Ovary (tissue), 9 donors: Measurements from ENCODE around the gene TM4SF18. TPM values are rescaled to one million over a fixed set of nuclear protein-coding genes. Genes with fewer than 3 reads are reported as not detected.

Experiments
- DNase-seq, 5 donors: peaks; one replicate each; pipeline ENCODE4 v3.0.0-alpha.2; 2019 to 2020
- H3K27ac ChIP-seq, 2 donors: fragments of 200-600 bp; one replicate each; pipeline versions ENCODE4 v1.5.1 to v1.8.0; 2019 to 2022
- H3K27me3 ChIP-seq: fragments of 200-600 bp; one replicate; pipeline ENCODE4 v1.8.0; 2022
- H3K36me3 ChIP-seq: fragments of 200-600 bp; sonication (generic); one replicate; pipeline ENCODE4 v1.5.1; 2019
- H3K4me1 ChIP-seq: one replicate; pipeline ENCODE4 v1.8.1; 2013; ENCODE audit warnings: mild to moderate bottlenecking, moderate library complexity; ENCODE audit not compliant: insufficient read depth
- H3K4me3 ChIP-seq: fragments of 200-600 bp; sonication (generic); one replicate; pipeline ENCODE4 v1.5.1; 2017
- H3K9me3 ChIP-seq, 2 donors: fragments of 200-600 bp in 1 of 2; sonication (generic) in 1 of 2; one replicate each; pipeline versions ENCODE4 v1.5.1 to v1.8.1; 2013 to 2019; ENCODE audit warnings: mild to moderate bottlenecking in 1 of 2, moderate library complexity in 1 of 2
- EP300 ChIP-seq: sonication (generic); formaldehyde crosslinking; IDR thresholded peaks from one replicate; pipeline ENCODE4 v1.6.1; 2017; ENCODE audit warnings: antibody characterized with exemption
- POLR2A ChIP-seq: fragments of 450-650 bp; IDR thresholded peaks from one replicate; pipeline ENCODE4 v1.6.1; 2017; ENCODE audit warnings: antibody characterized with exemption, mild to moderate bottlenecking, moderate library complexity
- WGBS, 3 donors: extraction: QIAGEN DNeasy Blood & Tissue Kit in 1 of 3; methylation state at CpG; one replicate each; pipeline versions ENCODE4 v1.1.5 to v1.1.7; 2013 to 2017; 5-methylcytosine and 5-hydroxymethylcytosine counted together
- intact Hi-C, 4 donors: fragments of 100-400 bp; cut with DNase I; formaldehyde crosslinking; loops; one replicate each; pipeline versions ENCODE4 v1.11.0 to v1.15.1; 2022 to 2023
- polyA plus RNA-seq, 2 donors: library from polyadenylated mRNA; stranded (reverse); fragments of 200-250 nt in 1 of 2; fragments of 350-450 nt in 1 of 2; fragmentation: Illumina TruSeq in 1 of 2; extraction: RNeasy Lipid Tissue Mini Kit (QIAGEN cat#74804) in 1 of 2; gene quantifications; one replicate each; pipeline ENCODE4 v1.2.3, GENCODE V29; 2013 to 2014
- total RNA-seq, 7 donors: library from RNA; depleted of rRNA in 2 of 7; stranded (reverse); fragments of >200 nt in 2 of 7; fragmentation: NEBNext Ultra II Directional in 3 of 7; extraction: Animal tissue kit (Norgen Biotek cat#: 25700) in 3 of 7; gene quantifications; one replicate each; pipeline versions ENCODE4 v1.1.0 to v1.2.4, GENCODE V29; 2016 to 2023
- TF ChIP-seq, protein P1 (sequence below), 3 donors: fragments of 450-650 bp in 2 of 3; fragments of 200-600 bp in 1 of 3; IDR thresholded peaks; one replicate each; pipeline versions ENCODE4 v1.5.1 to v1.8.0; 2016 to 2022; ENCODE audit warnings: antibody characterized with exemption in 3 of 3, mild to moderate bottlenecking in 1 of 3
- donor health status: DM: no; HTN: no; CAD: no; lungs with moderate emphysema.
- donor health status: DM: no; HTN: no; CAD: no.
- donor health status: Bipolar disorder and iron deficiency.
- donor health status: DM: yes; HTN: yes; CAD: no.
- donor health status: DM: no; HTN: no; CAD: no.
- donor health status: DM: yes; HTN: yes; CAD: no.

The TM4SF18 gene
- total and polyA plus RNA-seq, 9 donors: 2.4 to 16.3 (median 4.8) TPM

- TF ChIP-seq, protein P1, sequence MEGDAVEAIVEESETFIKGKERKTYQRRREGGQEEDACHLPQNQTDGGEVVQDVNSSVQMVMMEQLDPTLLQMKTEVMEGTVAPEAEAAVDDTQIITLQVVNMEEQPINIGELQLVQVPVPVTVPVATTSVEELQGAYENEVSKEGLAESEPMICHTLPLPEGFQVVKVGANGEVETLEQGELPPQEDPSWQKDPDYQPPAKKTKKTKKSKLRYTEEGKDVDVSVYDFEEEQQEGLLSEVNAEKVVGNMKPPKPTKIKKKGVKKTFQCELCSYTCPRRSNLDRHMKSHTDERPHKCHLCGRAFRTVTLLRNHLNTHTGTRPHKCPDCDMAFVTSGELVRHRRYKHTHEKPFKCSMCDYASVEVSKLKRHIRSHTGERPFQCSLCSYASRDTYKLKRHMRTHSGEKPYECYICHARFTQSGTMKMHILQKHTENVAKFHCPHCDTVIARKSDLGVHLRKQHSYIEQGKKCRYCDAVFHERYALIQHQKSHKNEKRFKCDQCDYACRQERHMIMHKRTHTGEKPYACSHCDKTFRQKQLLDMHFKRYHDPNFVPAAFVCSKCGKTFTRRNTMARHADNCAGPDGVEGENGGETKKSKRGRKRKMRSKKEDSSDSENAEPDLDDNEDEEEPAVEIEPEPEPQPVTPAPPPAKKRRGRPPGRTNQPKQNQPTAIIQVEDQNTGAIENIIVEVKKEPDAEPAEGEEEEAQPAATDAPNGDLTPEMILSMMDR (IDR thresholded peaks at IDR 0.05): no peak
- TF ChIP-seq POLR2A (no peak), EP300 (no peak)
- H3K36me3 ChIP-seq: no peaks in the 10 kb centered on the region
- peaks cover 2% of the 10 kb centered on the region for H3K4me1 ChIP-seq
- WGBS, 3 donors: 83 to 86% (median 83%) methylated on average over 6 of the region's 6 CpGs
- H3K9me3 ChIP-seq: no peaks in the 10 kb centered on the region
- H3K27ac ChIP-seq: no peak overlapping the region
- no peaks in the 10 kb centered on the region for H3K27me3 ChIP-seq
- intact Hi-C loops: loop anchor here in 1 of 4 donors (10.0 kb wide), 1 partner anchor 106 kb away; the partner anchor contains the start of gene TM4SF4
- H3K4me3 ChIP-seq: no peak overlapping the region
- DNase-seq: no peak
These were observed 35.5 kb upstream of the TM4SF18 start for GRCh38 chr3:149368674-149369497.

DNA sequence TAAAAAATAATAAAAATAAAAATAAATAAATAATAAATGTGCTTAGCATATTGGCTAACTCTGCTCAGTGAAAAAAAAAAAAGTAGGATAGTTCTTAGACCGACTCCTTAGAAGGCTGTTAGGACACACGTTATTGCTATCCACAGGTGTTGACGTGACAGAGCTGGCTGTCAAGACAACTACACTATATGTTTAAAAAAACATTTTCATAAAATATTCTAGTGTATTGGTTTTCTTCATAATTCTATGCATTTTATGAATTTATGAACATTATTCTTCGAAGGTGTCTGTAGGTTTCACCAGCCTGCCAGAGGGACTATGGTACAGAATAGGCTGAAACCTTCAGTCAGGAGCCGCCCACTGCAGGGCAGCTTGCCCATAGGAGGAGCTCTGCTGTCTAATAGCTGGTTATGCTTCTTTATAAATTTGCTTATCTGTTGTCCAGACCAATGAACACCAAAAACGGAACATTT is 34.8 kb upstream of the TM4SF18 start:
- Histone ChIP-seq H3K27me3 (no peaks in the 10 kb centered on the region), H3K4me1 (peaks cover 2% of the 10 kb centered on the region), H3K9me3 (no peaks in the 10 kb centered on the region), H3K36me3 (no peaks in the 10 kb centered on the region), H3K4me3 (no peak overlapping the region), H3K27ac (no peak overlapping the region)
- intact Hi-C loops: loop anchor here in 1 of 4 donors (10.0 kb wide), 1 partner anchor 107 kb away; the partner anchor contains the start of gene TM4SF4
- TF ChIP-seq POLR2A (no peak), EP300 (no peak)
- TF ChIP-seq, protein P1 (IDR thresholded peaks at IDR 0.05): no peak
- 86 to 93% (median 91%) methylated on average over 6 of the region's 6 CpGs for WGBS, 3 donors
- DNase-seq: no peak

DNA sequence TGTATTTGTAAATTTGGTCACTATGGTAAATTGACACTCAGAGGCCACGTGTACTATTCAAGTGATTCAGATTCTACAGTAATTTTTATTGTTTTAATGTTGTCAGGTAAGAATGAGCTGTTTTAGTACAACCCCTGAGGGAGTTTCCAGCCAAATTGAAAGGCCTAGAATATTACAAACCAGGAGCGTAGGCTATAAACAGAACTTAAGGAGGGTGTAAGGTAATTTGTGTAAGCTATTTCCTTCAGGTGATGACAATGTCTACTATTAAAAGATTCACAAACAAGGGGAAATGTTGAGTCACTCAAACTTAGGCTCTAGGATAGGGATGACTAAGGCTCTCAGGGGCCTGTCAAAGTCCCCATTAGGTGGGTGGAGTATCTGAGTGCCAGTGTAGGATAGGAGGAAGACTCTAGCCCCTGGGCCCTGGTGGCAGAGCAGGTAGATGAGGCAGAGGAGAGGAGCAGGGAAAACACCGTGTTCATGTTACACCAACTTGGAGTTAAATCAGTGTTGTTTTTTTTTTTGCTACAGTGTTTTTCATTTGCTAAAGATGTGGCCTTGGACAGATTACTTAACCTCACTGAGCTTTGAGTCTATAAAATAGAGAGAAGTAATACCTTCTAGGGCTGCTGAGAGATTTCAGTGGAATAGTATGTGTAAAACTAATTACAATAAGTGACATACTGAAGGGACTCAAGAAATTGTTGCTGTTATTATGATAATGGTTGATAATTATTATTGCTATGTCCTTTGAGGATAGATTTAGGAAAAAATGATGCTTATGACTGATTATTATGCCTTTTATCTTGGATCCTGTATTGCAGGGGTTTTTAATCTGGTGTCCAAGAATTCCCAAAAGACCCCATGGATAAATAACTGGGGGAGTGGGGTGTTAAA is 33.8 kb upstream of the TM4SF18 start:
- Histone ChIP-seq H3K36me3 (no peaks in the 10 kb centered on the region), H3K4me1 (peaks cover 2% of the 10 kb centered on the region), H3K27me3 (no peaks in the 10 kb centered on the region), H3K4me3 (no peak overlapping the region), H3K27ac (no peak overlapping the region), H3K9me3 (no peaks in the 10 kb centered on the region)
- DNase-seq: no peak
- TF ChIP-seq, protein P1 (IDR thresholded peaks at IDR 0.05): no peak
- TF ChIP-seq EP300: no peak
- no peak for TF ChIP-seq POLR2A
- intact Hi-C loops: loop anchor here in 1 of 4 donors (10.0 kb wide), 1 partner anchor 108 kb away; the partner anchor contains the start of gene TM4SF4
- 62 to 65% (median 65%) methylated on average over 3 of the region's 3 CpGs for WGBS, 3 donors

DNA sequence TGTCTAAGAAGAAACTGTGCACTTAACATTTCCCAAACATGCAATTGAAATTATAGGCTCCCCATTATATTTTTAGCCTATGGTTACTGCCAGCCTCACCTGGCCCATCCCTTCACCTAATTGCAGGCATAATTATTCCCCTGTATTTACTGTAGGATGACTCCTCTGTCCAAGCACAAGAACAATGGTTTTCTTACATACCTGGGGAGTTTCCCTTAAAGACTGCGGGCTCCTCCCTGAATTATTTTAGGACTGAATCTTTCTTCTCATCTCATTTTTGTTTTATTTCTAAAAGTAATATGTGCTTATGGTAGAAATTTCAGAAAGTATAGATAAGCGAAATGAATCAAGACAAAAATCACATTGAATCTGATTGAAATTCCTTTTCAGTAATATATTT is 32.6 kb upstream of the TM4SF18 start:
- no peaks in the 10 kb centered on the region for H3K36me3 ChIP-seq
- peaks cover 2% of the 10 kb centered on the region for H3K4me1 ChIP-seq
- WGBS, 3 donors: 97 to 99% (median 98%) methylated on average over 2 of the region's 2 CpGs
- intact Hi-C loops: loop anchor here in 1 of 4 donors (10.0 kb wide), 1 partner anchor 109 kb away; the partner anchor contains the start of gene TM4SF4
- no peak overlapping the region for H3K4me3 ChIP-seq
- H3K27me3 ChIP-seq: no peaks in the 10 kb centered on the region
- TF ChIP-seq, protein P1 (IDR thresholded peaks at IDR 0.05): no peak
- no peak for TF ChIP-seq POLR2A
- no peak overlapping the region for H3K27ac ChIP-seq
- DNase-seq: no peak
- no peaks in the 10 kb centered on the region for H3K9me3 ChIP-seq
